Ovary (tissue), 9 donors: ENCODE measurements around the gene LIPJ. TPM values are rescaled to one million over a fixed set of nuclear protein-coding genes. Genes with fewer than 3 reads are reported as not detected.

Experiments used
- DNase-seq, 5 donors: peaks; one replicate each; pipeline ENCODE4 v3.0.0-alpha.2; 2019 to 2020
- H3K27ac ChIP-seq, 2 donors: fragments of 200-600 bp; one replicate each; pipeline versions ENCODE4 v1.5.1 to v1.8.0; 2019 to 2022
- H3K27me3 ChIP-seq: fragments of 200-600 bp; one replicate; pipeline ENCODE4 v1.8.0; 2022
- H3K36me3 ChIP-seq: fragments of 200-600 bp; sonication (generic); one replicate; pipeline ENCODE4 v1.5.1; 2019
- H3K4me1 ChIP-seq: one replicate; pipeline ENCODE4 v1.8.1; 2013; ENCODE audit warnings: mild to moderate bottlenecking, moderate library complexity; ENCODE audit not compliant: insufficient read depth
- H3K4me3 ChIP-seq: fragments of 200-600 bp; sonication (generic); one replicate; pipeline ENCODE4 v1.5.1; 2017
- H3K9me3 ChIP-seq, 2 donors: fragments of 200-600 bp in 1 of 2; sonication (generic) in 1 of 2; one replicate each; pipeline versions ENCODE4 v1.5.1 to v1.8.1; 2013 to 2019; ENCODE audit warnings: mild to moderate bottlenecking in 1 of 2, moderate library complexity in 1 of 2
- EP300 ChIP-seq: sonication (generic); formaldehyde crosslinking; IDR thresholded peaks from one replicate; pipeline ENCODE4 v1.6.1; 2017; ENCODE audit warnings: antibody characterized with exemption
- POLR2A ChIP-seq: fragments of 450-650 bp; IDR thresholded peaks from one replicate; pipeline ENCODE4 v1.6.1; 2017; ENCODE audit warnings: antibody characterized with exemption, mild to moderate bottlenecking, moderate library complexity
- WGBS, 3 donors: extraction: QIAGEN DNeasy Blood & Tissue Kit in 1 of 3; methylation state at CpG; one replicate each; pipeline versions ENCODE4 v1.1.5 to v1.1.7; 2013 to 2017; 5-methylcytosine and 5-hydroxymethylcytosine counted together
- intact Hi-C, 4 donors: fragments of 100-400 bp; cut with DNase I; formaldehyde crosslinking; loops; one replicate each; pipeline versions ENCODE4 v1.11.0 to v1.15.1; 2022 to 2023
- polyA plus RNA-seq, 2 donors: library from polyadenylated mRNA; stranded (reverse); fragments of 200-250 nt in 1 of 2; fragments of 350-450 nt in 1 of 2; fragmentation: Illumina TruSeq in 1 of 2; extraction: RNeasy Lipid Tissue Mini Kit (QIAGEN cat#74804) in 1 of 2; gene quantifications; one replicate each; pipeline ENCODE4 v1.2.3, GENCODE V29; 2013 to 2014
- small RNA-seq: library from RNA; depleted of rRNA; stranded (forward); fragments of <200 nt; gene quantifications from one replicate; pipeline ENCODE3, GENCODE V24; 2016
- total RNA-seq, 7 donors: library from RNA; depleted of rRNA in 2 of 7; stranded (reverse); fragments of >200 nt in 2 of 7; fragmentation: NEBNext Ultra II Directional in 3 of 7; extraction: Animal tissue kit (Norgen Biotek cat#: 25700) in 3 of 7; gene quantifications; one replicate each; pipeline versions ENCODE4 v1.1.0 to v1.2.4, GENCODE V29; 2016 to 2023
- TF ChIP-seq, protein P1 (sequence below), 3 donors: fragments of 450-650 bp in 2 of 3; fragments of 200-600 bp in 1 of 3; IDR thresholded peaks; one replicate each; pipeline versions ENCODE4 v1.5.1 to v1.8.0; 2016 to 2022; ENCODE audit warnings: antibody characterized with exemption in 3 of 3, mild to moderate bottlenecking in 1 of 3
- donor health status: DM: no; HTN: no; CAD: no; lungs with moderate emphysema.
- donor health status: DM: no; HTN: no; CAD: no.
- donor health status: Bipolar disorder and iron deficiency.
- donor health status: DM: yes; HTN: yes; CAD: no.
- donor health status: DM: no; HTN: no; CAD: no.
- donor health status: DM: yes; HTN: yes; CAD: no.

Gene LIPJ
- total and polyA plus RNA-seq, 9 donors, result 0.08 to 0.25 (median 0.20) TPM; not detected in 2

DNA sequence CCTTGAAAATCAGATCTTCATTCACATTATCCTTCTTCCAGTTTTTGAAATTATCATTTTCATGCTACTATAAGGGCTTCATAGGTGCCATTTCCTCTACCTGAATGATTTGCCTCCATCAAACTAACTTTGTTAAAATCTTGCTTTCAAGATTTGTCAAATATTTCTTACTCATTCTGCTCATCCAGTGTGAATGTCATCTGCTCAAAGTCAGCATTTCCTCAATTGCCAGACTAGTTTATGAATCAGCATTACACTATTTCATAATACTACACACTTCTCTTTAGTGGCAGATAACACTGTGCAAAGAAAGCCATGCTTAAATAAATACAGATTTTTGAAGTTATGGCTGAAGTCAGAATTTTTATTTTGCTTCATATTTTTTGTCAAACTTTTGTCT, 56.4 kb downstream of the LIPJ start:
- TF ChIP-seq, protein P1, sequence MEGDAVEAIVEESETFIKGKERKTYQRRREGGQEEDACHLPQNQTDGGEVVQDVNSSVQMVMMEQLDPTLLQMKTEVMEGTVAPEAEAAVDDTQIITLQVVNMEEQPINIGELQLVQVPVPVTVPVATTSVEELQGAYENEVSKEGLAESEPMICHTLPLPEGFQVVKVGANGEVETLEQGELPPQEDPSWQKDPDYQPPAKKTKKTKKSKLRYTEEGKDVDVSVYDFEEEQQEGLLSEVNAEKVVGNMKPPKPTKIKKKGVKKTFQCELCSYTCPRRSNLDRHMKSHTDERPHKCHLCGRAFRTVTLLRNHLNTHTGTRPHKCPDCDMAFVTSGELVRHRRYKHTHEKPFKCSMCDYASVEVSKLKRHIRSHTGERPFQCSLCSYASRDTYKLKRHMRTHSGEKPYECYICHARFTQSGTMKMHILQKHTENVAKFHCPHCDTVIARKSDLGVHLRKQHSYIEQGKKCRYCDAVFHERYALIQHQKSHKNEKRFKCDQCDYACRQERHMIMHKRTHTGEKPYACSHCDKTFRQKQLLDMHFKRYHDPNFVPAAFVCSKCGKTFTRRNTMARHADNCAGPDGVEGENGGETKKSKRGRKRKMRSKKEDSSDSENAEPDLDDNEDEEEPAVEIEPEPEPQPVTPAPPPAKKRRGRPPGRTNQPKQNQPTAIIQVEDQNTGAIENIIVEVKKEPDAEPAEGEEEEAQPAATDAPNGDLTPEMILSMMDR (IDR thresholded peaks at IDR 0.05), result no peak
- TF ChIP-seq EP300 (no peak), POLR2A (no peak)
- Histone ChIP-seq H3K4me1 (no peaks in the 10 kb centered on the region), H3K27me3 (no peaks in the 10 kb centered on the region), H3K36me3 (no peaks in the 10 kb centered on the region), H3K9me3 (peaks cover 0 to under 1% of the 10 kb centered on the region in 2 donors), H3K4me3 (no peak overlapping the region), H3K27ac (no peak overlapping the region)
- intact Hi-C loops, result no loop called here
- DNase-seq, result no peak

DNA sequence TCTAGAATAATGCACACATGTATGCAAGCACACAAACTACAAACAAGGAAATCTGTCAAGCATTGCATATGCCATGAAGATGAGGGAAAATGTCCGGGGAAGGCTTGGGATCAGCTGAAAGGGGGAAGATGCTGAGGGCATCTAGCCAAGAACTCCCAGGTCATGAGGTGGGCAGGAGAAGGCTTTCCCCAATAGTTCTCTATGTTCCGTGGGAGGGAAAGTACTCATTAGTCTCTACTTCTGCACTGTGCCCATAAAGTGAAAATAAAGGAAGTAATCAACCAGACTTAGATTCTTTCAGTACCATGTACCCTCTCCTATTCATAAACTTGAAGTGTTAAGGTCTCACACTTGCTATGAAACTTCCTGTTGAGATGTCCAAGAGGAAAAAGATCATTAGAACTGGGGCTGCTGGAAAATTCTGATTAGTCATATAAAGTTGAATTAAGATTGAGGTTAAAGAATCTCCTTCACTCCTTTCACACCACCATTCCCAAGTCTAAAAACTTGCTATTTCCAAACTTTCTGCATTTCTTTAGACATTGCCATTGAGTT, 60.6 kb downstream of the LIPJ start:
- Histone ChIP-seq H3K9me3 (no peaks in the 10 kb centered on the region), H3K27ac (no peak overlapping the region), H3K4me3 (no peak overlapping the region), H3K4me1 (no peaks in the 10 kb centered on the region), H3K36me3 (no peaks in the 10 kb centered on the region), H3K27me3 (no peaks in the 10 kb centered on the region)
- DNase-seq, result no peak
- TF ChIP-seq EP300, result no peak
- TF ChIP-seq, protein P1 (IDR thresholded peaks at IDR 0.05), result no peak
- TF ChIP-seq POLR2A, result no peak
- 54 to 64% (median 63%) methylated on average over 2 of the region's 2 CpGs for WGBS, 3 donors
- intact Hi-C loops, result no loop called here

DNA sequence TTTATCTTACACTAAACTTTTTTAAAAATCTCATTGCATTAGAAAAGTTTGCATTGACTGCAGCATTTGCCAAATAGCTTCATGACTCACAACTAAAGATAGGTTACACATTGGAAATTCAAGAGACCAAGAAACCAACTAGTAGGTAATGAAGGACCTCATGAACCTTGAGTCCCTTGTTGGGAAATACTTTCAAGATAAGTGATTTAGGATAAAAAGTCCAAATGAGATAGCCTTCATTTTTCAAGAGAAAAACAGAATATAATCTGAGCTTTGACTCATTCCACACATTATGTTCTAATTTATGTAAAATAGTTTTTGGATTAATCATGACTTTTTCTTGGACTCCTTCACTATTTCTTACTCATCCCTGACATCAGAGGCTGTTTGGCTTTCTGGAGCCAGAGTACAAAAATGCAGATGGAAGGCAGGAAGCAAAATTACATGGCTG, 64.6 kb downstream of the LIPJ start:
- H3K4me3 ChIP-seq, result no peak overlapping the region
- no peaks in the 10 kb centered on the region for H3K27me3 ChIP-seq
- H3K9me3 ChIP-seq, result no peaks in the 10 kb centered on the region
- TF ChIP-seq, protein P1 (IDR thresholded peaks at IDR 0.05), result no peak
- TF ChIP-seq POLR2A, result no peak
- no peak for TF ChIP-seq EP300
- no peaks in the 10 kb centered on the region for H3K4me1 ChIP-seq
- intact Hi-C loops, result no loop called here
- H3K27ac ChIP-seq, result no peak overlapping the region
- H3K36me3 ChIP-seq, result no peaks in the 10 kb centered on the region
- no peak for DNase-seq

DNA sequence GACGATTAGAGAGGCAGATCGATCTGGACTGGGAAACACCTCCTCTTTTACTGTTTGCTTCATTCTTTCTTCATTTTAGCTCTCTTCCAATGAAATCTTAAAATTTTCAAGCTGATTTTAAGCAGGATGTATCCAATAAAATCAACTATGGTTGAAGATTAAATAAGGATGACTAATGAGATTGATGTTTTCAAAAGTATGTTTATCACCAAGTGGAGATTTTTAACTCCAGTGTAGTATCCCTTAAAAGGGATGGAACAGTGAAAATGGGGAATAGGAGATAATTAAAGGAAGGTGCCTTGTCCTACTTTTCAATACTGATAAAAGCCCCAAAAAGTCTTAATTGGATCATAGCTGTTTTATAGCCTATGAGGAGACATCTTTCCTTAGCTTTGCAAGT, 66.1 kb downstream of the LIPJ start:
- H3K4me3 ChIP-seq, result no peak overlapping the region
- intact Hi-C loops, result no loop called here
- H3K4me1 ChIP-seq, result no peaks in the 10 kb centered on the region
- TF ChIP-seq POLR2A (no peak), EP300 (no peak)
- TF ChIP-seq, protein P1 (IDR thresholded peaks at IDR 0.05), result no peak
- WGBS, 3 donors, result 87 to 92% (median 92%) methylated on average over 2 of the region's 2 CpGs
- H3K27ac ChIP-seq, result no peak overlapping the region
- no peaks in the 10 kb centered on the region for H3K27me3 ChIP-seq
- no peaks in the 10 kb centered on the region for H3K36me3 ChIP-seq
- no peak for DNase-seq
- H3K9me3 ChIP-seq, result no peaks in the 10 kb centered on the region

Small RNA genes lying within 50 kb of the gene (small RNA-seq; reads per million reads assigned to genes)
- not detected for gene RF00019

Other genes starting within 250 kb of the LIPJ start
- 10 to 100 TPM in 6 of 7 donors, 1 to 10 TPM in 1; 9.3 to 21.9 (median 15.8) TPM for gene RNLS, start 3.4 kb upstream of the LIPJ start, total RNA-seq
- gene RNLS, start 3.4 kb upstream of the LIPJ start, polyA plus RNA-seq, result 10 to 100 TPM in 1 of 2 donors, 1 to 10 TPM in 1; 7.5 to 11.7 TPM
- not detected for gene LIPF, start 77.7 kb downstream of the LIPJ start, total RNA-seq
- under 1 TPM in 1 of 2 donors, not detected in 1; 0.75 TPM for gene LIPF, start 77.7 kb downstream of the LIPJ start, polyA plus RNA-seq
- gene LIPK, start 119.5 kb downstream of the LIPJ start, total RNA-seq, result not detected
- gene LIPK, start 119.5 kb downstream of the LIPJ start, polyA plus RNA-seq, result not detected
- not detected for gene LIPN, start 173.3 kb downstream of the LIPJ start, total RNA-seq
- not detected for gene LIPN, start 173.3 kb downstream of the LIPJ start, polyA plus RNA-seq
- gene LIPM, start 216.0 kb downstream of the LIPJ start, total RNA-seq, result not detected
- gene LIPM, start 216.0 kb downstream of the LIPJ start, polyA plus RNA-seq, result not detected